DND-41 (cell line): ENCODE measurements around the gene NAA10.
"Not testable (repeated sequence)": the region's sequence is repeated elsewhere in the genome, so short reads cannot be mapped to it uniquely, and the experiment has no call there.

Experiments
- ATAC-seq: fragments of 200-7000 bp; cut with Tn5 transposase; 3 replicates; pipeline ENCODE4 v1.9.1; 2021; ENCODE audit warnings: low read depth; ENCODE audit not compliant: insufficient read depth
- DNase-seq: peaks from one replicate; pipeline ENCODE4 v3.0.0-alpha.2; 2020
- H2AFZ ChIP-seq: 2 replicates; pipeline ENCODE4 v1.6.0; 2012; ENCODE audit warnings: low read depth, low read length
- H3K27ac ChIP-seq: 2 replicates; pipeline ENCODE4 v1.5.1; 2012; ENCODE audit warnings: low read length, inconsistent platforms
- H3K27me3 ChIP-seq: fragments of 200-600 bp; sonication (generic); 2 replicates; pipeline ENCODE4 v1.6.0; 2012; ENCODE audit warnings: low read length, mild to moderate bottlenecking, inconsistent platforms; ENCODE audit not compliant: insufficient read depth, poor library complexity
- H3K36me3 ChIP-seq: 2 replicates; pipeline ENCODE4 v1.5.1; 2012; ENCODE audit warnings: low read length, inconsistent platforms; ENCODE audit not compliant: insufficient read depth
- H3K4me1 ChIP-seq: 2 replicates; pipeline ENCODE4 v1.5.1; 2012; ENCODE audit warnings: mild to moderate bottlenecking, low read length; ENCODE audit not compliant: insufficient read depth
- H3K4me2 ChIP-seq: 2 replicates; pipeline ENCODE4 v1.6.0; 2012; ENCODE audit warnings: mild to moderate bottlenecking, moderate library complexity, low read length, inconsistent platforms; ENCODE audit not compliant: insufficient read depth
- H3K4me3 ChIP-seq, 2 experiments: fragments of 200-600 bp in 1 of 2; shearing (Covaris generic) in 1 of 2; 2 replicates each; pipeline ENCODE4 v1.5.1; 2012 to 2016; ENCODE audit warnings: inconsistent platforms in 2 of 2, low read length in 2 of 2, mild to moderate bottlenecking in 2 of 2, low read depth in 1 of 2, moderate library complexity in 1 of 2
- H3K79me2 ChIP-seq: 2 replicates; pipeline ENCODE4 v1.6.0; 2012; ENCODE audit warnings: low read length, inconsistent platforms; ENCODE audit not compliant: insufficient read depth
- H3K9ac ChIP-seq: 2 replicates; pipeline ENCODE4 v1.6.0; 2012; ENCODE audit warnings: low read depth, mild to moderate bottlenecking, inconsistent platforms, low read length, moderate library complexity
- H3K9me3 ChIP-seq: 2 replicates; pipeline ENCODE4 v1.5.1; 2012; ENCODE audit warnings: low read length, moderate library complexity, mild to moderate bottlenecking, inconsistent platforms; ENCODE audit not compliant: insufficient read depth, severe bottlenecking
- H4K20me1 ChIP-seq: 2 replicates; pipeline ENCODE4 v1.6.0; 2012; ENCODE audit warnings: low read length; ENCODE audit not compliant: insufficient read depth
- EZH2 ChIP-seq: IDR thresholded peaks from 3 replicates; pipeline ENCODE4 v1.6.1; 2012; ENCODE audit warnings: borderline replicate concordance, low read depth, mild to moderate bottlenecking, moderate library complexity, low read length, inconsistent platforms; ENCODE audit not compliant: severe bottlenecking
- TF ChIP-seq, protein P1 (sequence below): IDR thresholded peaks from 2 replicates; pipeline ENCODE4 v1.5.1; 2012; ENCODE audit warnings: borderline replicate concordance, low read length, moderate library complexity, mild to moderate bottlenecking; ENCODE audit not compliant: poor library complexity, severe bottlenecking; ENCODE audit errors: extremely low read depth

The NAA10 gene

DNA sequence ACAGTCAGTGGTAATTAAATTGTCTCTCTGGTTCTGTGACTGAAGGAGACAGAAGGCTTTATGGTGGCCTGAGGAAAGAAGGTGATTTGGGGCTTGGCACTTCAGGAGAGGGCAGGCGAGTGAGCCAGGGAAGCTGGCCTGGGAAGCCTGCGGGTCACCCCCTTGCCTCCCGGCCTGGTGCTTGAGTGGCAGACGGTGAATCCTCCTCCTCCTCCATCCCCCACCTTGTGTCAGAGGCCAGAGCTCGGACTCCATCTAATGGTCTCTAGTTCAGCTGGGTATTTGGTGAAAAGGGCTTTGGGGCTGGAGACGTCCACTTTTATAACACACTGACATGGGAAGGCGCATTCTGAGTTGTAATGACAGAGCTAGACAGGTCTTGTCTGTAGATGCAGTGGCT is 46.4 kb upstream of the NAA10 start:
- H3K9me3 ChIP-seq = no peaks in the 10 kb centered on the region
- peak overlapping the region; percentile 60 for H3K9ac ChIP-seq
- no peaks in the 10 kb centered on the region for H4K20me1 ChIP-seq
- H3K4me3 ChIP-seq = peak overlapping the region in 1 of 2 experiments; percentile 32; a peak in 2 of 4 replicates
- H3K36me3 ChIP-seq = peaks cover 9% of the 10 kb centered on the region
- H3K27me3 ChIP-seq = no peaks in the 10 kb centered on the region
- ATAC-seq = no peak
- peak overlapping the region; percentile 96 for H3K27ac ChIP-seq
- H3K4me1 ChIP-seq = peaks cover 31% of the 10 kb centered on the region
- peak overlapping the region; percentile 66 for H2AFZ ChIP-seq
- no peak for TF ChIP-seq EZH2
- TF ChIP-seq, protein P1, sequence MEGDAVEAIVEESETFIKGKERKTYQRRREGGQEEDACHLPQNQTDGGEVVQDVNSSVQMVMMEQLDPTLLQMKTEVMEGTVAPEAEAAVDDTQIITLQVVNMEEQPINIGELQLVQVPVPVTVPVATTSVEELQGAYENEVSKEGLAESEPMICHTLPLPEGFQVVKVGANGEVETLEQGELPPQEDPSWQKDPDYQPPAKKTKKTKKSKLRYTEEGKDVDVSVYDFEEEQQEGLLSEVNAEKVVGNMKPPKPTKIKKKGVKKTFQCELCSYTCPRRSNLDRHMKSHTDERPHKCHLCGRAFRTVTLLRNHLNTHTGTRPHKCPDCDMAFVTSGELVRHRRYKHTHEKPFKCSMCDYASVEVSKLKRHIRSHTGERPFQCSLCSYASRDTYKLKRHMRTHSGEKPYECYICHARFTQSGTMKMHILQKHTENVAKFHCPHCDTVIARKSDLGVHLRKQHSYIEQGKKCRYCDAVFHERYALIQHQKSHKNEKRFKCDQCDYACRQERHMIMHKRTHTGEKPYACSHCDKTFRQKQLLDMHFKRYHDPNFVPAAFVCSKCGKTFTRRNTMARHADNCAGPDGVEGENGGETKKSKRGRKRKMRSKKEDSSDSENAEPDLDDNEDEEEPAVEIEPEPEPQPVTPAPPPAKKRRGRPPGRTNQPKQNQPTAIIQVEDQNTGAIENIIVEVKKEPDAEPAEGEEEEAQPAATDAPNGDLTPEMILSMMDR = no peak
- peaks cover 12% of the 10 kb centered on the region for H3K79me2 ChIP-seq
- DNase-seq = no peak
- H3K4me2 ChIP-seq = peak overlapping the region; percentile 63

DNA sequence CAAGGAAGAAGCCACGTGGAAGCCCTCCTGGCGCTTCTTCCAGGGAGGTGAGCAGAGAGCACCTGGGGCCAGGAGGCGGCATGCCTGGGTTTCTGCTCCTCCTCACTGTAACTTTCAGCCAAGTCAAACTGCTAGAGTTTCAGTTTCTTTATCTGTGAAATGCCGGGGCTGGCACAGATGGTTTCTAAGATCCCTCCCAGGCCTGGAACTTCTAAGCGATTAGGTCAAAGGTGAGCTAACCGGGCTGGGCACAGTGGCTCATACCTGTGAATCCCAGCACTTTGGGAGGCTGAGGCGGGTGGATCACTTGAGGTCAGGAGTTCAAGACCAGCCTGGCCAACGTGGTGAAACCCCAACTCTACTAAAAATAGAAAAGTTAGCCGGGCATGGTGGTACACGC is 45.6 kb upstream of the NAA10 start:
- not testable (repeated sequence) for H3K36me3 ChIP-seq, H3K4me2 ChIP-seq, DNase-seq, H2AFZ ChIP-seq, H4K20me1 ChIP-seq, H3K4me3 ChIP-seq, H3K9me3 ChIP-seq, H3K27me3 ChIP-seq
- Histone ChIP-seq H3K9ac (0 out of 2 replicates have a peak overlapping the region, but pooled peaks have one; percentile 60), H3K79me2 (peaks cover 17% of the 10 kb centered on the region), H3K27ac (peak overlapping the region; percentile 96), H3K4me1 (peaks cover 31% of the 10 kb centered on the region)
- peak; percentile 27; the same call in 1 of the 3 replicates for ATAC-seq

DNA sequence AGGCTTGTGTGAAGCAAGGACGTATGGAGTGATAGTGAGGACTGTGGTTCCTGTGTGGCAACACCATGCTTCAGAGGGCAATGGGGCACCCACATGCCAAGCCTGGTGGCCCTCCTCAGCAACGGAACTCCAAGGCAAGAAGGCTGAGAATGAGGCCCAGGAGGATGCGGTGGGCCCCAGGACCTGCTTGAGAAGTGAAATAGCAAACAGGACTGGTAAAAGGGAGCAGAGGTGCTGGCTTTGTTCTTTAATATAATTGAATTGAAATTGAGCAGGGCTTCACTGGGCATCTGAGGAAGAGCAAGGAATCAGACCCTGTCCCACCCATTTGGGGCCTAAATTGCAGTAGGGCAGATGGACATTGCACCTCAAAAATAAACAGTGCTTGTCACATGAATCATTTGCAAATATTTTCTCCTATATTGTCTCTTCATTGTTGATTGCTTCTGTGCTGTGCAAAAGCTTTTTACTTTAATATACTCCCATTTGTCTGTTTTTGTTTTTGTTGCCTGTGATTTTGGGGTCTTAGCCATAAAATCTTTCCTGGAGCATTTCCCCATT is 40.0 kb upstream of the NAA10 start:
- Histone ChIP-seq H3K27me3 (no peaks in the 10 kb centered on the region), H3K27ac (peak overlapping the region; percentile 100), H4K20me1 (0 out of 2 replicates have a peak, but pooled peaks cover under 1% of the 10 kb centered on the region), H2AFZ (no peak overlapping the region), H3K9me3 (no peaks in the 10 kb centered on the region), H3K4me2 (peak overlapping the region; percentile 73), H3K79me2 (peaks cover 42% of the 10 kb centered on the region), H3K4me3 (0 out of 4 replicates have a peak overlapping the region, but pooled peaks of 1 of the 2 experiments have one; percentile 90), H3K36me3 (peaks cover 2% of the 10 kb centered on the region; the same call in 1 of the 2 replicates), H3K9ac (peak overlapping the region; percentile 99; the same call in 1 of the 2 replicates), H3K4me1 (peaks cover 19% of the 10 kb centered on the region)
- ATAC-seq (no peak), DNase-seq (no peak)
- TF ChIP-seq EZH2 = no peak
- TF ChIP-seq, protein P1 = no peak

DNA sequence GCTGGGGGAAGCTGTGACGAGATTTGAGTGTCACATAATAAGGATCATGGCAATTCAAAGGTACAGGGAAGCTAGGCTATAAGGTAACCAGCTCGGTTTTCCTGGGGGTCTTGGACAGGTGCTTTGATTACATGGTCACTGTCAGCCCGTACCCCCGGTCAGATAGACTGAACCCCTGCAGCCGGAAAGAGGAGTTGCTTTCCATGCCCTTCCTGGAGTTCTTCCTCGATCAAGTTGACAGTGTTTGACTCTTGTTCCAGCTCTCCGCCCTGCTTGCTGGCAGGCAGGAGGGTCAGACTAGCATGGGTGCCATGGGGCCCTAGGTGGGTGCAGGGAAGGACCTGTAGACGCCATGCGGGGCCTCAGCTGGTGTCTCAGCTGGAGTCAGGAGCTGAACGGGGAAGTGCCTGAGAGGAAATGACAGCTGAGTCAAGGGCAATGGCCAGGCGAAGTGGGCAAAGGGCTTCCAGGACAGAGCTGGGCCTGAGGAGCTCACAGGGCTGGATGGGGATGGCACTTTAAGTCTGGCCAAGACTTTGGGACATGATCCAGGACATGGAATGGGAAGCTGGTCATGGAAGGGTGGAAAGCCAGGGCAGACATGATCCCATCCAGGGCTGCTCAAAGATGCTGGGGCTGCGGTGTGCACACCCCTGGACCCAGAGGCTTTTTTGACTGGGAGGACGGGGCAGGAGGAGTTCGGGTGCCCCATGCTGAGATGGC is 39.3 kb upstream of the NAA10 start:
- Histone ChIP-seq H3K4me1 (peaks cover 19% of the 10 kb centered on the region), H3K9ac (peak overlapping the region; percentile 99), H3K9me3 (no peaks in the 10 kb centered on the region), H3K36me3 (peaks cover 8% of the 10 kb centered on the region; the same call in 1 of the 2 replicates), H3K27ac (peak overlapping the region; percentile 100), H3K4me2 (peak overlapping the region; percentile 73), H3K4me3 (peak overlapping the region in 1 of 2 experiments; percentile 90; a peak in 2 of 4 replicates), H3K27me3 (no peaks in the 10 kb centered on the region), H3K79me2 (peaks cover 48% of the 10 kb centered on the region), H4K20me1 (peaks cover 7% of the 10 kb centered on the region), H2AFZ (peak overlapping the region; percentile 31; the same call in 1 of the 2 replicates)
- TF ChIP-seq, protein P1 = no peak
- no peak for TF ChIP-seq EZH2
- DNase-seq (no peak), ATAC-seq (no peak)
